Kidney (tissue), 14 donors: ENCODE results near the gene SERTAD1. TPM values are rescaled to one million over a fixed set of nuclear protein-coding genes. Genes with fewer than 3 reads are reported as not detected.
A peak's percentile ranks its signal among the peaks of the same experiment; 100 is the strongest.

Source experiments
- DNase-seq, 5 donors: peaks; one replicate each; pipeline ENCODE4 v3.0.0-alpha.2; 2013 to 2020
- FAIRE-seq: peaks from 2 replicates; lab custom pipeline; 2012; peaks lifted over from hg19 to GRCh38; lab: Jason Lieb, UNC
- H3K27ac ChIP-seq, 2 donors: one replicate each; pipeline ENCODE4 v1.7.0; 2013; ENCODE audit warnings: low read depth in 2 of 2, low read length in 2 of 2, inconsistent platforms in 1 of 2
- H3K27me3 ChIP-seq: one replicate; pipeline ENCODE4 v1.7.1; 2013; ENCODE audit warnings: low read length, inconsistent platforms; ENCODE audit not compliant: control insufficient read depth, insufficient read depth
- H3K36me3 ChIP-seq, 3 donors: one replicate each; pipeline versions ENCODE4 v1.7.0 to v1.7.1; 2013; ENCODE audit warnings: low read length in 3 of 3, control low read depth in 1 of 3, inconsistent platforms in 1 of 3; ENCODE audit not compliant: insufficient read depth in 3 of 3, control insufficient read depth in 2 of 3
- H3K4me1 ChIP-seq, 3 donors: one replicate each; pipeline versions ENCODE4 v1.7.0 to v1.7.1; 2013; ENCODE audit warnings: low read length in 3 of 3, inconsistent platforms in 1 of 3, low read depth in 1 of 3; ENCODE audit not compliant: control insufficient read depth in 2 of 3, insufficient read depth in 2 of 3
- H3K4me3 ChIP-seq, 3 donors: one replicate each; pipeline versions ENCODE4 v1.7.0 to v1.8.1; 2013; ENCODE audit warnings: low read length in 3 of 3, control low read depth in 1 of 3, inconsistent platforms in 1 of 3
- H3K9ac ChIP-seq, 3 donors: one replicate each; pipeline versions ENCODE4 v1.7.0 to v1.7.1; 2013; ENCODE audit warnings: low read length in 3 of 3, control low read depth in 1 of 3, inconsistent platforms in 1 of 3
- H3K9me3 ChIP-seq, 3 donors: one replicate each; pipeline versions ENCODE4 v1.7.0 to v1.7.1; 2013; ENCODE audit warnings: low read length in 3 of 3, control low read depth in 1 of 3, inconsistent platforms in 1 of 3; ENCODE audit not compliant: control insufficient read depth in 2 of 3, insufficient read depth in 1 of 3
- intact Hi-C: fragments of 100-400 bp; cut with DNase I; formaldehyde crosslinking; loops from one replicate; pipeline ENCODE4 v1.11.1; 2022
- polyA plus RNA-seq: library from polyadenylated mRNA; stranded (reverse); fragments of 350-450 nt; fragmentation: Illumina TruSeq; extraction: RNeasy Lipid Tissue Mini Kit (QIAGEN cat#74804); gene quantifications from one replicate; pipeline ENCODE4 v1.2.3, GENCODE V29; 2014; ENCODE audit warnings: low read depth, low replicate concordance; ENCODE audit not compliant: insufficient read depth
- total RNA-seq: library from RNA; stranded (reverse); fragmentation: NEBNext Ultra II Directional; extraction: Animal tissue kit (Norgen Biotek cat#: 25700); gene quantifications from one replicate; pipeline ENCODE4 v1.2.1, GENCODE V29; 2021
- TF ChIP-seq, protein P1 (sequence below): IDR thresholded peaks from 3 replicates; pipeline ENCODE4 v1.5.1; 2012; ENCODE audit warnings: mild to moderate bottlenecking, moderate library complexity, borderline replicate concordance; ENCODE audit not compliant: insufficient read depth; ENCODE audit errors: extremely low read depth
- donor health status: control.
- donor health status: control.
- donor health status: control.
- donor health status: control.
- donor health status: control.
- donor health status: DM: yes; HTN: yes; CAD: no.
- donor health status: Normal renal cell carcinoma (clear cell type).

Gene SERTAD1
- total and polyA plus RNA-seq, 2 donors from 2014 or later: 14.8 to 18.2 TPM

DNA sequence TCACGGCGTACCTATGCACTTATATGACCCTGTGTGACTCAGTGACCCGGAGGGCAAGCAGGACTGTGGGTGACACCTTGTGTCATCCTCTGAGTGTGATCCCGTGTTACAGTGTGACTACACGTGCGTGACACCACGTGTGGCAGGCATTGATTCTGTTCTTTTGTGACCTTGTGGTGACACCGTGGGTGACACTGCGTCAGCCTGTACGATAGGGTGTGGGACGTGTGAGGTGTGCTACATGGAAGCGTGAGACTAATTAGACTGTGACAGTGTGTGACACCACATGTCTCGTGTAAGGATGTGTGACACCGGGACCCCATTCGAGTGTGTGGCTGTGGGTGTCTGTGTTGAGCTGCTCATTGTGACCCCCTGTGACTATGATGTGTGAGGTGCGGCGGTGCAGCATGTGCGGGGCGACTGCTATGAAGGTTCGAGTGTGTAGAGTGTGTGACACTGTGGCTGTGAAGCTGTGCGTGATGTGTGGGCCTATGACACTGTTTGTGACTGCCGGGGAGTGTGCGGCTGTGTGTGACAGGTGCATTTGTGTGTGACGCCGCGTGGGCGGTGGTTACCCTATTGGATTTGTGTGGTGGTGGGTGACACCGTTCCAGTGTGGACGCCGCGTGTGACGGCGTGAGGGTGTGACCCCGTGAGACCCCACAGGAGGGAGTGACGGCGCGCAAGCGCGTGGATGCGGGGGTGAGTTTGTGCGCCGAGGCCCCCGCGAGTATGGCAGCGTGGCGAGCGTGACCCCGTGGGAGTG lies 40.6 kb upstream of the SERTAD1 start:
- Histone ChIP-seq H3K36me3 (no peaks in the 10 kb centered on the region), H3K27me3 (peaks cover 6% of the 10 kb centered on the region), H3K4me3 (peak overlapping the region; percentile 55 to 98 (median 83)), H3K4me1 (peaks cover 4 to 20% (median 19%) of the 10 kb centered on the region in 3 donors), H3K9me3 (no peaks in the 10 kb centered on the region), H3K27ac (peak overlapping the region; percentile 66 to 97), H3K9ac (peak overlapping the region in 2 of 3 donors; percentile 4 to 85)
- intact Hi-C loops: no loop called here
- peak; percentile 52 to 86 (median 62) for DNase-seq
- FAIRE-seq: no peak
- TF ChIP-seq, protein P1, sequence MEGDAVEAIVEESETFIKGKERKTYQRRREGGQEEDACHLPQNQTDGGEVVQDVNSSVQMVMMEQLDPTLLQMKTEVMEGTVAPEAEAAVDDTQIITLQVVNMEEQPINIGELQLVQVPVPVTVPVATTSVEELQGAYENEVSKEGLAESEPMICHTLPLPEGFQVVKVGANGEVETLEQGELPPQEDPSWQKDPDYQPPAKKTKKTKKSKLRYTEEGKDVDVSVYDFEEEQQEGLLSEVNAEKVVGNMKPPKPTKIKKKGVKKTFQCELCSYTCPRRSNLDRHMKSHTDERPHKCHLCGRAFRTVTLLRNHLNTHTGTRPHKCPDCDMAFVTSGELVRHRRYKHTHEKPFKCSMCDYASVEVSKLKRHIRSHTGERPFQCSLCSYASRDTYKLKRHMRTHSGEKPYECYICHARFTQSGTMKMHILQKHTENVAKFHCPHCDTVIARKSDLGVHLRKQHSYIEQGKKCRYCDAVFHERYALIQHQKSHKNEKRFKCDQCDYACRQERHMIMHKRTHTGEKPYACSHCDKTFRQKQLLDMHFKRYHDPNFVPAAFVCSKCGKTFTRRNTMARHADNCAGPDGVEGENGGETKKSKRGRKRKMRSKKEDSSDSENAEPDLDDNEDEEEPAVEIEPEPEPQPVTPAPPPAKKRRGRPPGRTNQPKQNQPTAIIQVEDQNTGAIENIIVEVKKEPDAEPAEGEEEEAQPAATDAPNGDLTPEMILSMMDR: no peak

DNA sequence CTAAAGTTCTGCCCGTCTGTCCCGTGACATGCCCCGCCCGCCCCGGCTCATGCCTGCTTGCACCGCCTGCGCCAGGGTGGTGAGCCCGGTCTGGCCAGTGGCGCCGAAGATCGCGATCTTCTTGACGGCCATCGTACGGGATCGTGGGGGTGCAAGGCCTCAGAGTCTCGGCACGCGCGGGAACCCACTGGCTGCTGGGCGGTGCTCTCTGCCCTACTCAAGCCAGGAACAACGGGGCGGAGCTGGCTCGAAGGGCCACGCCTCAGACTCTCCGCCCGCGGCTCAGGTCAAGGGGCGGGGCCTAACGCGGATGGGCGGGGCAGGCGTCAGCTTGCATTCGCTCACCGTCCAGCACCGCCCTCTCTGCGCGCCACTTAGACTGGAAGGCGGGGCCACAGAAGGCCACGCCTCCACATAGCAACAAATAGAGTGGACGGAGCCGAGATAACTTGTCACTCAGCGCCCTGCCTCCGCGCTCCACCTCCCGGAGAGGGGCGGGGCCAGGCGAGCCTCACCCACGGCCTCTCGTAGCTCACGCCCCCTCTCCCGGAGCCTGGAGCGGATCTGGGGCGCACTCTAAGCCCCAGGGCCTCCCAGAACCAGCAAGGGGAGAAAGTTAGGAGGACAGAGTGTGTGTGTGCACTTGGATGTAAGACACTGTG lies 39.9 kb upstream of the SERTAD1 start, which contains the start of gene BLVRB:
TSS of gene BLVRB (minus strand) at position 189 of the 662 bp plus-strand sequence. CDS start at position 132, 57 bp downstream.
- H3K27ac ChIP-seq: peak within 1 kb of the TSS; percentile 91 to 97
- peaks cover 6% of the 10 kb centered on the region for H3K27me3 ChIP-seq
- intact Hi-C loops: no loop called here
- H3K4me3 ChIP-seq: peak within 1 kb of the TSS; percentile 61 to 98 (median 83)
- DNase-seq (peak; percentile 99 to 100 (median 99)), FAIRE-seq (peak; percentile 95)
- no peaks in the 10 kb centered on the region for H3K36me3 ChIP-seq
- peak within 1 kb of the TSS; percentile 36 to 96 (median 44) for H3K9ac ChIP-seq
- TF ChIP-seq, protein P1: no peak
- H3K4me1 ChIP-seq: peaks cover 4 to 22% (median 20%) of the 10 kb centered on the region in 3 donors
- H3K9me3 ChIP-seq: no peaks in the 10 kb centered on the region

DNA sequence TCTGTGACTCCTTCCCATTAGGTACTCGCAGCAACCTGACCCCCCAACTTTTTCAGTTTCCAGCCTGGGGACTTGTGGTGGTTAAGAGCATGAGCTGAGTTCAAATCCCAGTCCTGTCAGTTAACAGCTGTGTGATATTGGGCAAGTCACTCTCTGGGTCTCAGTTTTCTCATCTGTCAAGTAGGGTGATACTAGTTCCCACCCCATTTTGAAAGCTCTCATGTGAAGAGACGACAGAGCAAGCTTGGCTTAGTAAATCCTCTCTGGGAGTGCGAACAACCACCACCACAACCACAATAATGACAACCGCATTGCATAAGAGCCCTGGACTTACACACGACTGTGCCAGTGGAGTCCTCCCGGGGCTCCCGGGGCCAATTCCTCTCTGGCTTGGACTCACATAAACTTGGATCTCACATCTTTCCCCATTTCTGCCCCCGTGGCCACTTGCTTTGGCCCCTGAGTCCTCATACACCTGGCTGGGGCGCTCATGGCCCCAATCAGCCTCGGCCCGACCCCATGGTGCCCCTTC lies 39.3 kb upstream of the SERTAD1 start:
- Histone ChIP-seq H3K4me1 (peaks cover 4 to 22% (median 20%) of the 10 kb centered on the region in 3 donors), H3K9ac (peak overlapping the region; percentile 36 to 96 (median 44)), H3K4me3 (peak overlapping the region; percentile 61 to 98 (median 83)), H3K27me3 (peaks cover 6% of the 10 kb centered on the region), H3K27ac (peak overlapping the region; percentile 91 to 97), H3K36me3 (no peaks in the 10 kb centered on the region), H3K9me3 (no peaks in the 10 kb centered on the region)
- intact Hi-C loops: no loop called here
- TF ChIP-seq, protein P1: no peak
- DNase-seq (peak in 1 of 5 donors; percentile 44), FAIRE-seq (no peak)
